Upper lobe of left lung (tissue), 6 donors: ENCODE results near the gene WARS2. TPM values are rescaled to one million over a fixed set of nuclear protein-coding genes. Genes with fewer than 3 reads are reported as not detected.

Experiments used
- ATAC-seq, 2 donors: fragments of 200-7000 bp; cut with Tn5 transposase; one replicate each; pipeline ENCODE4 v1.9.1; 2022; ENCODE audit warnings: mild to moderate bottlenecking in 2 of 2, moderate library complexity in 2 of 2; ENCODE audit not compliant: low FRiP score in 2 of 2
- DNase-seq, 2 donors: peaks; one replicate each; pipeline ENCODE4 v3.0.0-alpha.2; 2019 to 2020
- H3K27ac ChIP-seq, 4 donors: fragments of 200-600 bp; sonication (generic); one replicate each; pipeline ENCODE4 v1.5.1; 2016 to 2019
- H3K27me3 ChIP-seq, 4 donors: fragments of 200-600 bp; sonication (generic); one replicate each; pipeline ENCODE4 v1.5.1; 2017 to 2019
- H3K36me3 ChIP-seq, 4 donors: fragments of 200-600 bp; sonication (generic); one replicate each; pipeline ENCODE4 v1.5.1; 2016 to 2019
- H3K4me1 ChIP-seq, 4 donors: fragments of 200-600 bp; sonication (generic); one replicate each; pipeline ENCODE4 v1.5.1; 2018 to 2019
- H3K4me3 ChIP-seq, 4 donors: fragments of 200-600 bp; sonication (generic); one replicate each; pipeline ENCODE4 v1.5.1; 2017 to 2019; ENCODE audit warnings: mild to moderate bottlenecking in 2 of 4, moderate library complexity in 1 of 4
- H3K9me3 ChIP-seq, 4 donors: fragments of 200-600 bp; sonication (generic); one replicate each; pipeline ENCODE4 v1.5.1; 2018 to 2019
- EP300 ChIP-seq, 4 donors: sonication (generic); formaldehyde crosslinking; IDR thresholded peaks; one replicate each; pipeline ENCODE4 v1.5.1; 2017; ENCODE audit warnings: antibody characterized with exemption in 4 of 4, control low read depth in 2 of 4
- POLR2A ChIP-seq, 4 donors: fragments of 450-650 bp; IDR thresholded peaks; one replicate each; pipeline ENCODE4 v1.5.1; 2016 to 2017; ENCODE audit warnings: antibody characterized with exemption in 4 of 4, mild to moderate bottlenecking in 2 of 4
- POLR2AphosphoS5 ChIP-seq, 2 donors: sonication (generic); formaldehyde crosslinking; IDR thresholded peaks; one replicate each; pipeline ENCODE4 v1.5.1; 2017; ENCODE audit warnings: antibody characterized with exemption in 2 of 2
- WGBS, 2 donors: methylation state at CpG; one replicate each; pipeline ENCODE4 v1.1.5; 2017 to 2018; 5-methylcytosine and 5-hydroxymethylcytosine counted together
- small RNA-seq, 4 donors: library from RNA; depleted of rRNA; stranded (forward); fragments of <200 nt; gene quantifications; one replicate each; pipeline ENCODE3, GENCODE V24; 2016
- total RNA-seq, 6 donors: library from RNA; depleted of rRNA in 4 of 6; stranded (reverse); fragments of >200 nt in 4 of 6; gene quantifications; one replicate each; pipeline versions ENCODE4 v1.1.0 to v1.2.1, GENCODE V29; 2016 to 2021
- TF ChIP-seq, protein P1 (sequence below), 6 experiments: fragments of 450-650 bp in 4 of 6; fragments of 200-600 bp in 2 of 6; sonication (generic) in 2 of 6; IDR thresholded peaks; one replicate each; pipeline ENCODE4 v1.5.1; 2016 to 2019; ENCODE audit warnings: antibody characterized with exemption in 6 of 6
- donor health status: DM: no; HTN: no; CAD: no; lungs with moderate emphysema.
- donor health status: DM: no; HTN: yes; CAD: no; lungs with severe emphysema.

The WARS2 gene
- total RNA-seq, 6 donors from 2014 or later = 6.3 to 20.5 (median 13.5) TPM

DNA sequence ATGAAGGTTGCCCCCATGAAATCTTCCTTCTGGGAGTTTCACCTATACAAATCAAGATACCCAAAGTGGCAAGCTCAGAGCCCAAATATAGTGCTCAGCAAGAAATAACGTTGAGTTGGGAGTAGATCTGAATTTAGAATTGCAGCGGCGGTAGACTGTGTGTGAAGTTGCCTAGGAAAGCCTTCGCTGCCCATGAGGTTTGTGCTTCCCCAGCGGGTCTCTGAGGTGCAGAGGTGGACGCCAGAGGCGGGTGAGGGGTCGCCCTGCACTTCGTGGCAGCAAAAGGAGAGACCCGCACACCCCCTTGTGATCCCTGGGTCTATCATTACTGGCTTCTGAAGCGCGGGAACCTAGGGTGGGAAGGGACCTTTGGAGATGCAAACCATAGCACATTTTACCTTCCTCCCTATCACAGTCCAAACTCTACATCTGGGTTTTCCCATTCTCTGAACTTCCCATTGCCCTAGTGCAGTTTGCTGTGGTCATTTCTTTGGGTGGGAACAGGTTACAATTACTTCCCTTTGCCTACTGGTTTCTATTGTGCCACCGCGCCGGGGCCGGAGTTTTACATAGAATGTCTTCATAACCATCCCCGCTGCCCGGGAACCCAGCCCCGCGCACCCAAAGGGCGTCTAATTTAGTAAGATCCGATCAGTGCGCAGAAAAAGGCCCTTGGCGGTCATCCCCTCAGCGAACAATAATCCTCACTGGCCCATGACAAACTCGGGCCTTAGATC, 157.5 kb downstream of the WARS2 start:
- Histone ChIP-seq H3K27ac (no peak overlapping the region), H3K9me3 (no peaks in the 10 kb centered on the region), H3K27me3 (peaks cover 2 to 84% (median 42%) of the 10 kb centered on the region in 4 donors), H3K4me3 (no peak overlapping the region), H3K36me3 (no peaks in the 10 kb centered on the region), H3K4me1 (peaks cover 25 to 57% (median 36%) of the 10 kb centered on the region in 4 donors)
- DNase-seq (no peak), ATAC-seq (no peak)
- TF ChIP-seq, protein P1, sequence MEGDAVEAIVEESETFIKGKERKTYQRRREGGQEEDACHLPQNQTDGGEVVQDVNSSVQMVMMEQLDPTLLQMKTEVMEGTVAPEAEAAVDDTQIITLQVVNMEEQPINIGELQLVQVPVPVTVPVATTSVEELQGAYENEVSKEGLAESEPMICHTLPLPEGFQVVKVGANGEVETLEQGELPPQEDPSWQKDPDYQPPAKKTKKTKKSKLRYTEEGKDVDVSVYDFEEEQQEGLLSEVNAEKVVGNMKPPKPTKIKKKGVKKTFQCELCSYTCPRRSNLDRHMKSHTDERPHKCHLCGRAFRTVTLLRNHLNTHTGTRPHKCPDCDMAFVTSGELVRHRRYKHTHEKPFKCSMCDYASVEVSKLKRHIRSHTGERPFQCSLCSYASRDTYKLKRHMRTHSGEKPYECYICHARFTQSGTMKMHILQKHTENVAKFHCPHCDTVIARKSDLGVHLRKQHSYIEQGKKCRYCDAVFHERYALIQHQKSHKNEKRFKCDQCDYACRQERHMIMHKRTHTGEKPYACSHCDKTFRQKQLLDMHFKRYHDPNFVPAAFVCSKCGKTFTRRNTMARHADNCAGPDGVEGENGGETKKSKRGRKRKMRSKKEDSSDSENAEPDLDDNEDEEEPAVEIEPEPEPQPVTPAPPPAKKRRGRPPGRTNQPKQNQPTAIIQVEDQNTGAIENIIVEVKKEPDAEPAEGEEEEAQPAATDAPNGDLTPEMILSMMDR (IDR thresholded peaks at IDR 0.05) = no peak
- no peak for TF ChIP-seq POLR2AphosphoS5 (IDR thresholded peaks at IDR 0.05)
- TF ChIP-seq EP300 (IDR thresholded peaks at IDR 0.05) = no peak
- no peak for TF ChIP-seq POLR2A (IDR thresholded peaks at IDR 0.05)
- WGBS, 2 donors = 18% methylated on average over 26 of the region's 26 CpGs

DNA sequence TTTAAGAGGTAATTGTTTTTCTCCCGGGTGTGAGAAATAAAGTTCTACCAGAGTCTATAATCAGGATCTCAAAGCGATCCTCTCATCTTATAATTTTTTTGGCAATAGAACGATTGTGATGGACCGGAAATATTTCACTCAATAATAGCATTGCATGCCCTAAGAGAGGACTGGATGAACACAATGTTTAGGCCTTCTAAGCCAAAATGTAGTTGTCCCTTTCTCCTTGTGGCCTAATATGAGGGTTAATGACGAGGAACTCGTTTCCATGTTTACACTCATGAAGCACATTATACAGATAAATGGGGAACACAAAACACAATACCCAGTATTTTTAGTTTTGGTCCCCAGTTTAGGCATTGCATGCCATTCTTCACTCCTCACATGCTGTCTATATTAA, 158.2 kb downstream of the WARS2 start:
- WGBS, 2 donors = 30 to 49% methylated on average over 6 of the region's 6 CpGs
- peaks cover 2 to 77% (median 38%) of the 10 kb centered on the region in 4 donors for H3K27me3 ChIP-seq

DNA sequence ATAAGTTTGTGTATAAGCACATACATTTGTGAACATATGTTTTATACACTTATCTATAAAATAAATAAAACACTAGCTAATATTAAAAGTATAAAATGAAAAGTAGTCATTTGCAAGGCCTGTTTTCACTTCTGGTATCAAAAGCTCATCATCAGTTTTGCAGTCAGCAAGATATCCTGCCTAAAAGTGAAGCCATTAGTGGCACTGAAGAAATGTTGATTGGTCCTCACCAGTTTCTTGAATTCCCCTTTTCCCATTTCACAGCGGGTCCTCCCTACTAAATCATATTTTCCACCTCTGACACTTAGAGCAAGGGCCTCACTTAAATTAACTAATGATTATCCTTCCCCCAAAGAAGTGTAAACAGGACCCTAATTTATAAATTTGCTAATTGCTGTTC, 159.0 kb downstream of the WARS2 start:
- WGBS, 2 donors = 18 to 24% methylated on average over 1 of the region's 1 CpG
- H3K27me3 ChIP-seq = peaks cover 2 to 70% (median 35%) of the 10 kb centered on the region in 4 donors
- TF ChIP-seq, protein P1 (IDR thresholded peaks at IDR 0.05) = no peak
- no peak for TF ChIP-seq EP300 (IDR thresholded peaks at IDR 0.05)

More for the DNA sequence above, 158.2 kb downstream of the WARS2 start:
- ATAC-seq (no peak), DNase-seq (no peak)
- H3K9me3 ChIP-seq = no peaks in the 10 kb centered on the region
- TF ChIP-seq POLR2AphosphoS5 (IDR thresholded peaks at IDR 0.05) (no peak), EP300 (IDR thresholded peaks at IDR 0.05) (no peak)
- TF ChIP-seq, protein P1 (IDR thresholded peaks at IDR 0.05) = no peak
- no peaks in the 10 kb centered on the region for H3K36me3 ChIP-seq
- H3K4me3 ChIP-seq = no peak overlapping the region
- H3K4me1 ChIP-seq = peaks cover 18 to 50% (median 28%) of the 10 kb centered on the region in 4 donors
- H3K27ac ChIP-seq = no peak overlapping the region

More for the DNA sequence above, 159.0 kb downstream of the WARS2 start:
- ATAC-seq = no peak
- no peak for DNase-seq
- Histone ChIP-seq H3K36me3 (no peaks in the 10 kb centered on the region), H3K4me1 (peaks cover 14 to 42% (median 25%) of the 10 kb centered on the region in 4 donors), H3K27ac (no peak overlapping the region), H3K4me3 (no peak overlapping the region), H3K9me3 (no peaks in the 10 kb centered on the region)

Small RNAs within 50 kb of the gene (small RNA-seq; reads per million reads assigned to genes)
- 0 reads per million in 4 donors for gene AL139420.2

Other genes starting within 250 kb of the WARS2 start
- gene TBX15, start 152.3 kb downstream of the WARS2 start, total RNA-seq = 1 to 10 TPM in 1 of 6 donors, under 1 TPM in 4, not detected in 1; 0.13 to 1.2 (median 0.39) TPM
- 1 to 10 TPM in 1 of 6 donors, under 1 TPM in 1, not detected in 4; 0.30 to 1.0 TPM for gene HAO2, start 228.1 kb upstream of the WARS2 start, total RNA-seq